OCI-LY1 (cell line): ENCODE measurements around the gene PTPRN2.

Experiments used
- H2AFZ ChIP-seq: fragments of 200-600 bp; sonication (generic), shearing (Covaris generic); 2 replicates; pipeline ENCODE4 v1.6.0; 2014; ENCODE audit warnings: antibody characterized with exemption, mild to moderate bottlenecking, low read length
- H3F3A ChIP-seq: fragments of 200-600 bp; sonication (generic), shearing (Covaris generic); 2 replicates; pipeline ENCODE4 v1.6.0; 2014; ENCODE audit warnings: mild to moderate bottlenecking, antibody characterized with exemption, low read length, moderate library complexity; ENCODE audit not compliant: insufficient read depth
- H3K27ac ChIP-seq: fragments of 200-600 bp; sonication (generic); 2 replicates; pipeline ENCODE4 v1.5.1; 2014; ENCODE audit warnings: low read length, mixed run types, mild to moderate bottlenecking, low read depth; ENCODE audit not compliant: poor library complexity, severe bottlenecking
- H3K27me3 ChIP-seq: fragments of 200-600 bp; sonication (generic); 2 replicates; pipeline ENCODE4 v1.6.0; 2014; ENCODE audit warnings: antibody characterized with exemption, mild to moderate bottlenecking, low read length, moderate library complexity; ENCODE audit not compliant: insufficient read depth
- H3K36me3 ChIP-seq: fragments of 200-600 bp; sonication (generic); 2 replicates; pipeline ENCODE4 v1.6.1; 2014; ENCODE audit warnings: mild to moderate bottlenecking, antibody characterized with exemption, low read length, moderate library complexity, mixed read lengths; ENCODE audit not compliant: insufficient read depth
- H3K4me1 ChIP-seq: fragments of 200-600 bp; sonication (generic); 2 replicates; pipeline ENCODE4 v1.5.1; 2014; ENCODE audit warnings: mild to moderate bottlenecking, low read length, moderate library complexity; ENCODE audit not compliant: insufficient read depth, severe bottlenecking
- H3K4me2 ChIP-seq: fragments of 200-600 bp; sonication (generic), shearing (Covaris generic); 2 replicates; pipeline ENCODE4 v1.6.1; 2014; ENCODE audit warnings: low read length
- H3K4me3 ChIP-seq: fragments of 200-600 bp; sonication (generic); 2 replicates; pipeline ENCODE4 v1.5.1; 2014; ENCODE audit warnings: low read length, low read depth, mild to moderate bottlenecking, mixed read lengths; ENCODE audit not compliant: poor library complexity, severe bottlenecking
- H3K79me2 ChIP-seq: fragments of 200-600 bp; shearing (Covaris generic); 2 replicates; pipeline ENCODE4 v1.6.1; 2016; ENCODE audit warnings: mixed run types, low read length, mixed read lengths; ENCODE audit not compliant: insufficient read depth
- H3K9ac ChIP-seq: fragments of 200-600 bp; sonication (generic), shearing (Covaris generic); 2 replicates; pipeline ENCODE4 v1.6.1; 2014; ENCODE audit warnings: mild to moderate bottlenecking, low read length, mixed read lengths
- H3K9me2 ChIP-seq: fragments of 200-600 bp; sonication (generic), shearing (Covaris generic); 2 replicates; pipeline ENCODE4 v1.6.1; 2014; ENCODE audit warnings: low read depth, mild to moderate bottlenecking, low read length, mixed read lengths
- H3K9me3 ChIP-seq: fragments of 200-600 bp; shearing (Covaris generic); 2 replicates; pipeline ENCODE4 v1.6.1; 2014; ENCODE audit warnings: low read length, mixed read lengths
- H4K20me1 ChIP-seq: fragments of 200-600 bp; sonication (generic), shearing (Covaris generic); 2 replicates; pipeline ENCODE4 v1.6.0; 2016; ENCODE audit warnings: mild to moderate bottlenecking, low read length; ENCODE audit not compliant: insufficient read depth
- CTCF ChIP-seq: fragments of 200-600 bp; sonication (generic), shearing (Covaris generic); IDR thresholded peaks from 2 replicates; pipeline ENCODE4 v1.5.1; 2017; ENCODE audit warnings: mild to moderate bottlenecking, antibody characterized with exemption, low read length, moderate library complexity, mixed read lengths
- EZH2 ChIP-seq: fragments of 200-600 bp; sonication (generic), shearing (Covaris generic); IDR thresholded peaks from 2 replicates; pipeline ENCODE4 v1.8.0; 2017; ENCODE audit warnings: borderline replicate concordance, mixed run types, mild to moderate bottlenecking, antibody characterized with exemption, low read length, moderate library complexity, mixed read lengths

The PTPRN2 gene

DNA sequence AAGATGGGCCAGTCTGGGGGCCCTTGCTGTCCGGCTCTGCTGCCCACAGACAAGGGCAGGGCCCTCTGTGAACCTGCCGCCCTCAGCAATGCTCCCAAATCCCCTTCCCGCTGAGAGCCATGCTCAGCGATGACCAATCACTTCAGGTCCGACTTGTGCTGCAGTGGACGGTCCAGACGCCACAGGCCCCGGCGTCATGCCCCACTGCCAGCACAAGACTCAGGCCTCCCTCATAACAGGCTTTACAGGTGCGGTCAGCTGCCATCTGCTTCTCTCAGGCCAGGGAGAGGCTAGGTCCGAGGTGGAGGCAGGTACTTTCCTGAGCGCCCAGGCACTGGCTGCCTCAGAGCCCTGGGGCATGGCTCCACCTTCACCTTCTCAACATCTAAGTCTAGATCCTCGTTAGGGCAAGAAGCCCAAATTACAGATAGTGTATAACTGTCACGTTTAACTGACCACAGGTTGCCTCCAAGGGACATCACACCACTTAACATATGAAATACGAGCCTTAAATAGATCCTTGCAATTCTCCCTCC is 393.2 kb downstream of the PTPRN2 start:
- H3K9me3 ChIP-seq, result 0 out of 2 replicates have a peak, but pooled peaks cover 6% of the 10 kb centered on the region

GRCh38 chr7:158193446-158193845 is 394.2 kb downstream of the PTPRN2 start:
- no peak overlapping the region for H3K4me2 ChIP-seq
- H2AFZ ChIP-seq, result no peak overlapping the region
- no peaks in the 10 kb centered on the region; the same call in 1 of the 2 replicates for H3K27me3 ChIP-seq
- TF ChIP-seq EZH2 (no peak), CTCF (no peak)
- no peaks in the 10 kb centered on the region for H3K36me3 ChIP-seq
- H3K9me2 ChIP-seq, result no peaks in the 10 kb centered on the region
- H3K9me3 ChIP-seq, result 0 out of 2 replicates have a peak, but pooled peaks cover 6% of the 10 kb centered on the region
- no peaks in the 10 kb centered on the region for H4K20me1 ChIP-seq
- H3K4me1 ChIP-seq, result no peaks in the 10 kb centered on the region
- no peaks in the 10 kb centered on the region for H3F3A ChIP-seq
- no peaks in the 10 kb centered on the region for H3K79me2 ChIP-seq
- H3K9ac ChIP-seq, result no peak overlapping the region
- no peak overlapping the region for H3K27ac ChIP-seq
- H3K4me3 ChIP-seq, result no peak overlapping the region

More for the DNA sequence above, 393.2 kb downstream of the PTPRN2 start:
- no peaks in the 10 kb centered on the region for H3F3A ChIP-seq
- no peaks in the 10 kb centered on the region for H4K20me1 ChIP-seq
- H3K36me3 ChIP-seq, result no peaks in the 10 kb centered on the region
- no peak overlapping the region for H3K4me3 ChIP-seq
- TF ChIP-seq CTCF (no peak), EZH2 (no peak)
- H2AFZ ChIP-seq, result no peak overlapping the region
- no peak overlapping the region for H3K9ac ChIP-seq
- H3K4me1 ChIP-seq, result no peaks in the 10 kb centered on the region
- H3K79me2 ChIP-seq, result no peaks in the 10 kb centered on the region
- H3K27ac ChIP-seq, result no peak overlapping the region
- H3K27me3 ChIP-seq, result no peaks in the 10 kb centered on the region; the same call in 1 of the 2 replicates
- no peaks in the 10 kb centered on the region for H3K9me2 ChIP-seq
- no peak overlapping the region for H3K4me2 ChIP-seq

- 0 out of 2 replicates have a peak, but pooled peaks cover 6% of the 10 kb centered on the region for H3K9me3 ChIP-seq
- TF ChIP-seq EZH2 (no peak), CTCF (no peak)
- H2AFZ ChIP-seq, result no peak overlapping the region
- no peaks in the 10 kb centered on the region; the same call in 1 of the 2 replicates for H3K27me3 ChIP-seq
- no peaks in the 10 kb centered on the region for H3K36me3 ChIP-seq
- H3F3A ChIP-seq, result no peaks in the 10 kb centered on the region
- H3K4me2 ChIP-seq, result no peak overlapping the region
- no peak overlapping the region for H3K4me3 ChIP-seq
- no peaks in the 10 kb centered on the region for H3K79me2 ChIP-seq
- no peak overlapping the region for H3K27ac ChIP-seq
- no peak overlapping the region for H3K9ac ChIP-seq
- no peaks in the 10 kb centered on the region for H4K20me1 ChIP-seq
- no peaks in the 10 kb centered on the region for H3K4me1 ChIP-seq
- H3K9me2 ChIP-seq, result no peaks in the 10 kb centered on the region
These were observed 394.7 kb downstream of the PTPRN2 start for GRCh38 chr7:158192956-158193355.
